RCC 7860 (cell line): Measurements from ENCODE around the gene FAM3A.
A peak's percentile ranks its signal among the peaks of the same experiment; 100 is the strongest.
"Not testable (repeated sequence)": the region's sequence is repeated elsewhere in the genome, so short reads cannot be mapped to it uniquely, and the experiment has no call there.

ENCODE experiments used
- DNase-seq: peaks from one replicate; pipeline ENCODE4 v3.0.0-alpha.2; 2015; ENCODE audit warnings: low spot score
- FAIRE-seq: peaks from 2 replicates; lab custom pipeline; 2012; peaks lifted over from hg19 to GRCh38; lab: Jason Lieb, UNC

The FAM3A gene

GRCh38 chrX:154515966-154516655 is at the start of gene FAM3A:
TSS of gene FAM3A (minus strand) at chrX:154516232. CDS start at chrX:154515772, 460 bp downstream.
- DNase-seq, result peak; percentile 85
- FAIRE-seq, result peak; percentile 59

DNA sequence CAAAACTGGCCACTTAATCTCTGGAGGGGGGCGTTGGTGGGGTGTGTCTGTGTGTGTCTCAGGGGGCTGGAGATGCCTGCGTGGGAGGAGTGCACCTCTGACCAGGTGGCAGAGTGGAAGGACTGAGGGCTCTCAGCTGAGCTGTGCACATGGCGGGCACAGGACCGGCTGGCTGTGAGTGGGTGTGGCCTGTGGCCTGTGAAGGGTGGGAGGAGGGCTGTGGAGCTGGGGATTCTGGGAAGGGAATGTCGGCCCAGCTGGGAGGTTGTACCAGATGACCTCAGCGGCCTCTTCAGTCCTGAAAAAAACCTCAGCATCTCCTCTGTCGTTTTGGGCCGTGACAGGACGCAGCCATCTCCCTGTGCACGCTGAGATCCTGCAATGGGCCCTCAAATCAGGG is 46.3 kb upstream of the FAM3A start:
- not testable (repeated sequence) for DNase-seq, FAIRE-seq

GRCh38 chrX:154560326-154560725 is 44.3 kb upstream of the FAM3A start:
- DNase-seq, FAIRE-seq: not testable (repeated sequence)

- DNase-seq, FAIRE-seq: not testable (repeated sequence)
These were observed 42.9 kb upstream of the FAM3A start for GRCh38 chrX:154558896-154559295.

DNA sequence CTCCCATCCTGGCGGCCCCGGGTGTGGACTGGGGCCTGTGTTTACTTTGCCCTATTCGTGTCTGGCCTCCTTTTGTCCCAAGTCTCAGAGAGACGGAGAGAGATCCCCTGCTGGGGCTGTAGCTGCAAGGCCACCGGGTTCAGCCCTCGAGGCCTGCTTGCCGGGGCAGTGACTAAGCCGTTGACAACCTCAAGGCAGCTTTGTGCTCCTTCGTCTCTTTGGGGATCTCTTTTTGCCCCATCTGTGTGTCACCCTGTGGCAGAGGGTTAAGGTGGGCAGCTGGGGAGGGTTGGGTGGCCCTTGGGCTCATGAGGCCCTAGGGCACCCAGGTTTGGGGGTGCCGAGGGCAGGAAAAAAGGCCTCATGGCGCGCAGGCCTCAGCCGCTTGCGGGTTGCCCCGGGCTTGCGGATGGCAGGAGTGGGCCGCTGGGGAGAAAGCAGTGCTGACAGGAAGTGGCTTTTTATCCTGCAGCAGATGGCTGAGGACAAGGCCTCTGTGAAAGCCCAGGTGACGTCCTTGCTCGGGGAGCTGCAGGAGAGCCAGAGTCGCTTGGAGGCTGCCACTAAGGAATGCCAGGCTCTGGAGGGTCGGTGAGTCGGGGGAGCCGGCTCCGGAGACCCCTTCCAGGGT is 42.1 kb upstream of the FAM3A start:
- FAIRE-seq, result not testable (repeated sequence)

GRCh38 chrX:154552112-154552806 is 36.2 kb upstream of the FAM3A start:
- DNase-seq, FAIRE-seq: not testable (repeated sequence)

More for the DNA sequence above, 42.1 kb upstream of the FAM3A start:
- not testable (repeated sequence) for DNase-seq

DNA sequence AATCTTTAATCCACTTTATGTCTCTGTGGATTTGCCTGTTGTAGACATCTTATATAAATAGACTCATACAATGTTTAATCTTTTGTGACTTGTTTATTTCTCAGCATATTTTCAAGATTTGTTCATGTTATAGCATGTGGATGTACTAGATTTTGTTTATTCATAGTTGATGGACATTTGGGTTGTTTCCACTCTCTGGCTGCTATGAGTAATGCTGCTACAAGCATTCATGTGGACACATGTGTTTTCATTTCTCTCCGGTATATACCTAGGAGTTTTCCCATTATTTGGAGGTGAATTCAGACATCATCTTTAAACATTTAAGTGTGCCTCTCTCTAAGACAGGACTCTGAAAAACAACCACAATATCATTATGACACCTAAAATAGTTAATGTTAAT is 33.7 kb upstream of the FAM3A start:
- FAIRE-seq (no peak), DNase-seq (no peak)

DNA sequence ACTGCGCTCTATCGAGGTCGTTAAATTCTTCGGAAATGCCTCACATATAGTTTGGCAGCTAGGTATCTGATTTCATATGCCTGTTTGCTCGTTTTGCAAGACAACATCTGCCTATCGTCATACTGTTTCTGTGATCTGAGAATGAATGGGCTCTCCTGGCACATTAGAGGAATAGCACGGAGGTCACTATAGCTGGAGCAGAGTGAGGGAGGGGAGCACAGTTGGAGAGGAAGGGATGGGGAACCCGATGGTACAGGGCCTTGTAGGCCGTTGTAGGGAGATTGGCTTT is 31.9 kb upstream of the FAM3A start:
- peak; percentile 3 for DNase-seq
- no peak for FAIRE-seq

DNA sequence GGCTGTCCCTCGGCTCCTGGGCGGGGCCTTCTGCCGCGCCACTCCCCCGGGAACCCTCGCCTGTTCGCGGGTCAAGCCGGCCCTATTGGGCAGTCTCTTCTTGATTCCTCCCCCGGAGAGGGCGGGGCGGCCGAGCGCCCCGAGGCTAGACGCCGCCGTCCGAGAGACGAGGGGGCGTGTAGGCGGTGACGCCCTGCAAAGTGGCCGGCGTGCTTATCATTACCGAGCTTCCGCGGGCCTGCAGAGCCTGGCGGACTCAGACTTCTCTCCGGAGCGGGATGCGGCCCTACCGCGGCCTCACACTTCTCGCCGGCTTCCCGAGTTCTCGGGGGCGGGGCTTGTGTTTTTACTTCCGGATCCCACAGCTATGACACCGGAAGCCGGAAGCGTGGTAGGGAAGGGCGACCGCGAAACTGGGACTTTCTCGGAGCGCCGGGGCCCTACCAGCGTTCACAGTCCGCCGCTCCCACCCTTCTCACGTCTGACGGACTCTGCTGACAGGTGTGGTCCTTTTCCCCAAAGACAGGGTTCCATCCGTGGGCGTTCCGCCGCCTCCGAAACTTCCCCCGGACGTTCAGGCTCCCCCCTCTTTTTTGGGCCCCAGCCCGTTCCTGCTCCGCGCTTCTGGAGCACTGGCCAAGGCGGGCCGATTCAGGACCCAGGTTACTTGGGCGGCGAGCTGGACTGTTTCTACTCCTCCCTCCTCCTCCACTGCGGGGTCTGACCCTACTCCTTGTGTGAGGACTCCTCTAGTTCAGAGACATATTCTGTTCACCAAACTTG is 31.4 kb upstream of the FAM3A start, which contains the start of gene IKBKG:
IKBKG (plus strand) TSS at position 376 of the 783 bp plus-strand sequence. CDS start 4,383 bp downstream, outside the sequence.
- peak; percentile 80 for DNase-seq
- peak; percentile 37 for FAIRE-seq

DNA sequence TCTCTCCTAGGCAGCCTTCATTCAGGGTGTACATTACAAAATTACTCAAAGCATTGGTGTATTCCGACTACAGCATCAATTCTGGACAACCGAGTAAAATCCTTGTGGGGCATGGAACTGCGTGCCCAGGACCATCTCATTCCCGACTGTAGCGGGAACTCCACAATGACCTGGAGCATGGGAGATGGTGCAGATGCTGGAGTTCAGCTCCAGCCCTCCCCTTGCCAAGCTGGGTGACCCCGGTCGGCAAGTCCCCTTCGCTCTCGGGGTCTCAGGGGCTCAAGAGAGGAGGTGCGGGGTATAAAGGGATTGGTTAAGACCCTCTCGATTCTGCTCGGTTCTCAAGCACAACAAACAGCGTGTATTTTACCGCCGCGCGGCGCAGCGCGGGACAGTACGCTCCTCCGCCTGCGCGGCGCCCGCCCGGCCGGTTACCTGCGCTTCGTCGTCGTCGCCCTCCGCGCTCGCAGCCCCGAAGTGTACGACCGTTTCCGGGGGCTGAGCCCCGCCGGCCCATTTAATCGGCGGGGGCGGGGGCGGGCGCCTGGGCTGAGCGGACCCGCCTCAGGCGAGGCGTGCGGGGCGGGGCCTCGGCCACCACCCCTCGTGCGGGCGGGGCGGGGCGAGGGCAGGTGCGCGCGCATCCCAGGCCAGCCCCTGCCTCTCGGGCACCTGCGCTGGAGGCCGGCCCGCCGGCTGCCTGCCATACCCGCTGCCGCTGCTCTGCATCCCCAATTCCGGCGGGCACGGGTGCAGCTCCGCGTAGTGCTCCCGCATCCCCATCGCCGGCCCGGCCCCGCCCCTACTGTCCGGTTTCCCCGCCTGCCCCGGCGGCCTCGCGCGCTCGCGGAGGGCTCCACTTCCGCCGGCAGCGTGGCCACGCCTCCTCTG is 30.6 kb upstream of the FAM3A start, which contains the start of gene G6PD:
G6PD (minus strand) TSS at position 493 of the 891 bp plus-strand sequence. CDS start 691 bp downstream, outside the sequence.
- FAIRE-seq, result no peak
- peak; percentile 50 for DNase-seq

- DNase-seq, result no peak
- FAIRE-seq, result no peak
These were observed 29.7 kb upstream of the FAM3A start for GRCh38 chrX:154545673-154546274.

GRCh38 chrX:154542723-154543424 is 26.8 kb upstream of the FAM3A start:
- DNase-seq (peak; percentile 72), FAIRE-seq (peak; percentile 51)

GRCh38 chrX:154541896-154542722 is 26.1 kb upstream of the FAM3A start:
- peak; percentile 96 for DNase-seq
- FAIRE-seq, result peak; percentile 96

DNA sequence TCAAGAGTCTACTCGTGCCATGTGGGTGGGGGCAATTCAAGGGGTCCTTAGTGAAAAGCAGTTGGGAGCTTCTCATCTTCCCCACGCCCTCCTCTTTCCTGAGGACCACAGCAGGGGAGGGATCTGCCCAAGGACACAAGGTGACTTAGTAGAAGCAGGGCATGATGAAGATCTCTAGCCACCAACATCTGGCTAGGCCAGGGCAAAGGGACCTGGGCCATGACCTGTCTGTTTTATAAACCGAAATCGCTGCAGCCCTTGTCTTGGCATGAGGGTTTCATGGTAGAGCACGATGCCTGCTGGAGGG is 25.5 kb upstream of the FAM3A start:
- no peak for DNase-seq

DNA sequence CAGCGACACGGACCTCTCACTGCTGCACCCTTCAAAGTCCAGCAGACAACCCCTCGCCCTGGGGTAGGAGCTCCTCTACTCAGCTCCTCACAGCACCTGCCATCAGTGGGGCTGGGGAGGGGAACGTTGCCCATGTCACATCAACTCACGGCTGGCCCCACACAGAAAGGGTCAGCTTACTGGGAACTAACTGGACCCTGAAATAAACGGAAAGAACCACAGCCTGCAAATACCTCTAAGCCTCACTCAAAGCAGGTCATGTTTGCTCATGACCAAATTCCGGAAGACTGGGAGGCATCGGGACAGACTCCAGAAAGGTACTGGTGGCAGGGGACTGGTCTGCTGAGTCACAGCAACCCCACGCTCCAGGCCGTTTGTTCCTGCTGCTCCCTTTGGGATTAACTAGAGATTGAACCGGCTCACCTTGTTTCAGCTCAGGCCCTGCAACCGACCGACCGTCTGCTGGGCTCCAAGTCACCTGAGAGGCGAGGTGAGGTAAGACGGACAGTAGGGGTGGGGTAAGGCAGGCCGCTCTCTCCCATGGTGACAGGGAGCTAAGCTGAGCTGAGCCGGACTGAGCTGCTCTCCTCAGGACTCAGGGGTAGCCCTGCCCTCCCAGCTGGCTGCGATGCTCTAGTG is 25.0 kb upstream of the FAM3A start:
- FAIRE-seq, result peak; percentile 87
- DNase-seq, result peak; percentile 79

More for the DNA sequence above, 25.5 kb upstream of the FAM3A start:
- FAIRE-seq, result no peak

GRCh38 chrX:154540365-154540764 is 24.3 kb upstream of the FAM3A start:
- not testable (repeated sequence) for FAIRE-seq, DNase-seq

GRCh38 chrX:154539077-154539476 is 23.0 kb upstream of the FAM3A start:
- DNase-seq (no peak), FAIRE-seq (no peak)
